Left colon (tissue), 2 donors: ENCODE results near the gene SCN3A. TPM values are rescaled to one million over a fixed set of nuclear protein-coding genes. Genes with fewer than 3 reads are reported as not detected.

Experiments used
- ATAC-seq: fragments of 200-7000 bp; cut with Tn5 transposase; one replicate; pipeline ENCODE4 v1.9.1; 2020; ENCODE audit warnings: mild to moderate bottlenecking, moderate library complexity
- DNase-seq, 2 donors: peaks; one replicate each; pipeline ENCODE4 v3.0.0-alpha.2; 2020
- intact Hi-C, 2 donors: fragments of 100-400 bp; cut with DNase I in 1 of 2; cut with micrococcal nuclease in 1 of 2; formaldehyde crosslinking; loops; one replicate each; pipeline versions ENCODE4 v1.11.2 to v1.14.0; 2022; cut with DNase I, micrococcal nuclease
- total RNA-seq, 2 donors: library from RNA; stranded (reverse); fragmentation: NEBNext Ultra II Directional; extraction: Animal tissue kit (Norgen Biotek cat#: 25700); gene quantifications; one replicate each; pipeline ENCODE4 v1.2.1, GENCODE V29; 2021
- donor health status: DM: no; HTN: no; CAD: no.
- donor health status: DM: yes; HTN: yes; CAD: no.

Gene SCN3A
- total RNA-seq, 2 donors from 2014 or later, result 0.43 to 1.4 TPM

GRCh38 chr2:165068487-165068757 is 135.4 kb downstream of the SCN3A start:
- no peak for ATAC-seq
- intact Hi-C loops, result no loop called here

GRCh38 chr2:165067643-165068486 is 136.0 kb downstream of the SCN3A start:
- DNase-seq (peak in 1 of 2 donors; percentile 13), ATAC-seq (no peak)

More at GRCh38 chr2:165068487-165068757, 135.4 kb downstream of the SCN3A start:
- no peak for DNase-seq

GRCh38 chr2:165064743-165065142 is 139.1 kb downstream of the SCN3A start:
- ATAC-seq (no peak), DNase-seq (no peak)

More at GRCh38 chr2:165067643-165068486, 136.0 kb downstream of the SCN3A start:
- intact Hi-C loops, result no loop called here

GRCh38 chr2:165060411-165060810 is 143.4 kb downstream of the SCN3A start:
- ATAC-seq, result no peak
- intact Hi-C loops, result no loop called here
- no peak for DNase-seq

More at GRCh38 chr2:165064743-165065142, 139.1 kb downstream of the SCN3A start:
- intact Hi-C loops, result no loop called here

- DNase-seq (no peak), ATAC-seq (no peak)
- intact Hi-C loops, result no loop called here
Observed at GRCh38 chr2:165058476-165059265, 145.2 kb downstream of the SCN3A start.

- no peak for DNase-seq
- intact Hi-C loops, result no loop called here
- no peak for ATAC-seq
Observed at GRCh38 chr2:165057931-165058330, 145.9 kb downstream of the SCN3A start.

- intact Hi-C loops, result no loop called here
- DNase-seq, result no peak
- ATAC-seq, result no peak
Observed at GRCh38 chr2:165057308-165057707, 146.5 kb downstream of the SCN3A start.

GRCh38 chr2:165056564-165056963 is 147.3 kb downstream of the SCN3A start:
- no peak for DNase-seq
- no peak for ATAC-seq

GRCh38 chr2:165055082-165055851 is 148.6 kb downstream of the SCN3A start:
- ATAC-seq, result no peak
- DNase-seq, result no peak
- intact Hi-C loops, result no loop called here

More at GRCh38 chr2:165056564-165056963, 147.3 kb downstream of the SCN3A start:
- intact Hi-C loops, result no loop called here

- intact Hi-C loops, result no loop called here
- ATAC-seq (no peak), DNase-seq (no peak)
Observed at GRCh38 chr2:165054652-165055051, 149.2 kb downstream of the SCN3A start.

- DNase-seq (no peak), ATAC-seq (no peak)
- intact Hi-C loops, result no loop called here
Observed at GRCh38 chr2:165044505-165045303, 159.1 kb downstream of the SCN3A start.

Other genes with a start within 250 kb of the SCN3A start
- 1 to 10 TPM; 3.7 to 5.7 TPM for gene SLC38A11, start 248.5 kb downstream of the SCN3A start, total RNA-seq
- under 1 TPM in 1 of 2 donors, not detected in 1; 0.14 TPM for gene SCN2A, start 35.4 kb upstream of the SCN3A start, total RNA-seq